Sigmoid colon (tissue), 7 donors: ENCODE data around the gene NCK1. TPM values are rescaled to one million over a fixed set of nuclear protein-coding genes. Genes with fewer than 3 reads are reported as not detected.

ENCODE experiments used
- DNase-seq: peaks from one replicate; pipeline ENCODE4 v3.0.0-alpha.2; 2019
- H3K27ac ChIP-seq, 4 donors: fragments of 200-600 bp; sonication (generic); one replicate each; pipeline ENCODE4 v1.5.1; 2016 to 2019; ENCODE audit warnings: mild to moderate bottlenecking in 1 of 4
- H3K27me3 ChIP-seq, 3 donors: fragments of 200-600 bp; sonication (generic); one replicate each; pipeline ENCODE4 v1.5.1; 2019; ENCODE audit warnings: mild to moderate bottlenecking in 1 of 3
- H3K36me3 ChIP-seq, 4 donors: fragments of 200-600 bp; sonication (generic); one replicate each; pipeline ENCODE4 v1.5.1; 2016 to 2019
- H3K4me1 ChIP-seq, 4 donors: fragments of 200-600 bp; sonication (generic); one replicate each; pipeline ENCODE4 v1.5.1; 2017 to 2019
- H3K4me3 ChIP-seq, 4 donors: fragments of 200-600 bp; sonication (generic); one replicate each; pipeline ENCODE4 v1.5.1; 2017 to 2019; ENCODE audit warnings: mild to moderate bottlenecking in 2 of 4, moderate library complexity in 1 of 4
- H3K9me3 ChIP-seq, 4 donors: fragments of 200-600 bp in 3 of 4; sonication (generic) in 3 of 4; one replicate each; pipeline versions ENCODE4 v1.5.1 to v1.6.1; 2013 to 2019
- CTCF ChIP-seq, 4 experiments: fragments of 450-650 bp in 3 of 4; fragments of 200-600 bp in 1 of 4; IDR thresholded peaks; one replicate each; pipeline ENCODE4 v1.5.1; 2016 to 2019; ENCODE audit warnings: antibody characterized with exemption in 4 of 4, mild to moderate bottlenecking in 3 of 4, moderate library complexity in 2 of 4
- EP300 ChIP-seq, 4 donors: sonication (generic); formaldehyde crosslinking; IDR thresholded peaks; one replicate each; pipeline ENCODE4 v1.6.1; 2017; ENCODE audit warnings: antibody characterized with exemption in 4 of 4
- POLR2A ChIP-seq, 2 donors: fragments of 450-650 bp; IDR thresholded peaks; one replicate each; pipeline ENCODE4 v1.6.1; 2016; ENCODE audit warnings: antibody characterized with exemption in 2 of 2, mild to moderate bottlenecking in 2 of 2, moderate library complexity in 2 of 2
- POLR2AphosphoS5 ChIP-seq, 4 donors: sonication (generic); formaldehyde crosslinking; IDR thresholded peaks; one replicate each; pipeline ENCODE4 v1.6.1; 2017; ENCODE audit warnings: antibody characterized with exemption in 4 of 4
- WGBS, 2 donors: extraction: QIAGEN DNeasy Blood & Tissue Kit; methylation state at CpG; one replicate each; pipeline ENCODE4 v1.1.7; 2013; 5-methylcytosine and 5-hydroxymethylcytosine counted together
- intact Hi-C: fragments of 100-400 bp; cut with DNase I; formaldehyde crosslinking; loops from one replicate; pipeline ENCODE4 v1.15.1; 2023
- polyA plus RNA-seq, 3 donors: library from polyadenylated mRNA; stranded (reverse); fragments of 200-250 nt; gene quantifications; one replicate each; pipeline ENCODE4 v1.2.3, GENCODE V29; 2013
- total RNA-seq, 4 donors: library from RNA; depleted of rRNA; stranded (reverse); fragments of >200 nt; gene quantifications; one replicate each; pipeline ENCODE4 v1.1.0, GENCODE V29; 2016
- donor health status: healthy with polysubstance abuse.
- donor health status: Bipolar disorder and iron deficiency.
- donor health status: healthy.

NCK1 gene
- total and polyA plus RNA-seq, 7 donors, result 25.5 to 55.1 (median 37.2) TPM

GRCh38 chr3:136954251-136954650 lies 92.2 kb downstream of the NCK1 start:
- no peak for DNase-seq
- Histone ChIP-seq H3K4me1 (peaks cover 0 to 22% (median 12%) of the 10 kb centered on the region in 4 donors), H3K36me3 (no peaks in the 10 kb centered on the region), H3K4me3 (no peak overlapping the region), H3K9me3 (no peaks in the 10 kb centered on the region), H3K27ac (no peak overlapping the region), H3K27me3 (no peaks in the 10 kb centered on the region)
- 93 to 95% methylated on average over 2 of the region's 2 CpGs for WGBS, 2 donors
- no peak for TF ChIP-seq EP300 (IDR thresholded peaks at IDR 0.05)
- TF ChIP-seq POLR2A (IDR thresholded peaks at IDR 0.05), result no peak
- TF ChIP-seq POLR2AphosphoS5 (IDR thresholded peaks at IDR 0.05), result no peak
- no peak for TF ChIP-seq CTCF (IDR thresholded peaks at IDR 0.05)
- intact Hi-C loops, result no loop called here

- no peaks in the 10 kb centered on the region for H3K27me3 ChIP-seq
- peaks cover 0 to 14% (median 11%) of the 10 kb centered on the region in 4 donors for H3K4me1 ChIP-seq
- DNase-seq, result no peak
- H3K27ac ChIP-seq, result no peak overlapping the region
- no peaks in the 10 kb centered on the region for H3K9me3 ChIP-seq
- 52 to 76% methylated on average over 4 of the region's 4 CpGs for WGBS, 2 donors
- intact Hi-C loops, result no loop called here
- H3K4me3 ChIP-seq, result no peak overlapping the region
- H3K36me3 ChIP-seq, result no peaks in the 10 kb centered on the region
- no peak for TF ChIP-seq CTCF (IDR thresholded peaks at IDR 0.05)
- TF ChIP-seq POLR2A (IDR thresholded peaks at IDR 0.05), result no peak
- TF ChIP-seq POLR2AphosphoS5 (IDR thresholded peaks at IDR 0.05), result no peak
- no peak for TF ChIP-seq EP300 (IDR thresholded peaks at IDR 0.05)
Observed at GRCh38 chr3:136954980-136955780, 93.2 kb downstream of the NCK1 start.

- H3K27me3 ChIP-seq, result no peaks in the 10 kb centered on the region
- H3K36me3 ChIP-seq, result no peaks in the 10 kb centered on the region
- peaks cover 0 to 13% (median 10%) of the 10 kb centered on the region in 4 donors for H3K4me1 ChIP-seq
- intact Hi-C loops, result no loop called here
- TF ChIP-seq CTCF (IDR thresholded peaks at IDR 0.05) (no peak), POLR2AphosphoS5 (IDR thresholded peaks at IDR 0.05) (no peak), POLR2A (IDR thresholded peaks at IDR 0.05) (no peak), EP300 (IDR thresholded peaks at IDR 0.05) (no peak)
- DNase-seq, result no peak
- no peak overlapping the region for H3K4me3 ChIP-seq
- WGBS, 2 donors, result 26 to 77% methylated on average over 2 of the region's 2 CpGs
- H3K9me3 ChIP-seq, result no peaks in the 10 kb centered on the region
- H3K27ac ChIP-seq, result no peak overlapping the region
Observed at GRCh38 chr3:136955813-136956212, 93.8 kb downstream of the NCK1 start.

- Histone ChIP-seq H3K36me3 (no peaks in the 10 kb centered on the region), H3K4me3 (no peak overlapping the region), H3K9me3 (no peaks in the 10 kb centered on the region), H3K27me3 (no peaks in the 10 kb centered on the region), H3K27ac (no peak overlapping the region), H3K4me1 (peaks cover 0 to 13% (median 10%) of the 10 kb centered on the region in 4 donors)
- WGBS, 2 donors, result 95 to 98% methylated on average over 2 of the region's 2 CpGs
- TF ChIP-seq POLR2AphosphoS5 (IDR thresholded peaks at IDR 0.05) (no peak), CTCF (IDR thresholded peaks at IDR 0.05) (no peak), POLR2A (IDR thresholded peaks at IDR 0.05) (no peak), EP300 (IDR thresholded peaks at IDR 0.05) (no peak)
- no peak for DNase-seq
- intact Hi-C loops, result no loop called here
Observed at GRCh38 chr3:136956971-136957370, 95.0 kb downstream of the NCK1 start.
